HEK293 (cell line): ENCODE measurements around the gene DLGAP4.

Source experiments
- MEIS1 ChIP-seq: sonication (generic); formaldehyde crosslinking; IDR thresholded peaks from 2 replicates; pipeline ENCODE4 v1.8.1; 2022; ENCODE audit warnings: missing genetic modification reagents, mild to moderate bottlenecking, borderline replicate concordance
- SCRT1 ChIP-seq: fragments of 450-650 bp; formaldehyde crosslinking; IDR thresholded peaks from 2 replicates; pipeline ENCODE4 v1.5.1; 2016; ENCODE audit warnings: missing biosample characterization, missing genetic modification characterization, borderline replicate concordance
- YY1 ChIP-seq: fragments of 450-650 bp; formaldehyde crosslinking; IDR thresholded peaks from 2 replicates; pipeline ENCODE4 v1.5.1; 2018; ENCODE audit warnings: missing biosample characterization, missing genetic modification characterization
- ZBTB48 ChIP-seq: fragments of 450-650 bp; formaldehyde crosslinking; IDR thresholded peaks from 2 replicates; pipeline ENCODE4 v1.5.1; 2016; ENCODE audit warnings: missing biosample characterization, missing genetic modification characterization
- ZBTB8A ChIP-seq: fragments of 450-650 bp; formaldehyde crosslinking; IDR thresholded peaks from 2 replicates; pipeline ENCODE4 v1.5.1; 2016; ENCODE audit warnings: missing biosample characterization, missing genetic modification characterization
- ZNF16 ChIP-seq: fragments of 450-650 bp; formaldehyde crosslinking; IDR thresholded peaks from 2 replicates; pipeline ENCODE4 v1.5.1; 2016; ENCODE audit warnings: low read depth, missing biosample characterization, missing genetic modification characterization
- ZNF19 ChIP-seq: fragments of 450-650 bp; formaldehyde crosslinking; IDR thresholded peaks from 2 replicates; pipeline ENCODE4; 2016; ENCODE audit warnings: missing biosample characterization, missing genetic modification characterization, low read depth
- ZNF202 ChIP-seq: fragments of 450-650 bp; formaldehyde crosslinking; IDR thresholded peaks from 2 replicates; pipeline ENCODE4 v1.5.1; 2016; ENCODE audit warnings: missing biosample characterization, missing genetic modification characterization, borderline replicate concordance
- ZNF23 ChIP-seq: fragments of 450-650 bp; formaldehyde crosslinking; IDR thresholded peaks from 2 replicates; pipeline ENCODE4 v1.5.1; 2016; ENCODE audit warnings: missing biosample characterization, missing genetic modification characterization, borderline replicate concordance
- ZNF433 ChIP-seq: fragments of 450-650 bp; formaldehyde crosslinking; IDR thresholded peaks from 2 replicates; pipeline ENCODE4 v1.5.1; 2016; ENCODE audit warnings: missing biosample characterization, missing genetic modification characterization, low read depth
- ZNF529 ChIP-seq: fragments of 450-650 bp; formaldehyde crosslinking; IDR thresholded peaks from 2 replicates; pipeline ENCODE4 v1.5.1; 2017; ENCODE audit warnings: missing genetic modification characterization, missing biosample characterization; ENCODE audit not compliant: insufficient replicate concordance
- ZNF571 ChIP-seq: fragments of 450-650 bp; formaldehyde crosslinking; IDR thresholded peaks from 2 replicates; pipeline ENCODE4 v1.5.0; 2017; ENCODE audit warnings: missing biosample characterization, missing genetic modification characterization
- ZNF658 ChIP-seq: fragments of 450-650 bp; formaldehyde crosslinking; IDR thresholded peaks from 2 replicates; pipeline ENCODE4; 2016; ENCODE audit warnings: missing biosample characterization, missing genetic modification characterization
- ZNF747 ChIP-seq: fragments of 450-650 bp; formaldehyde crosslinking; IDR thresholded peaks from 2 replicates; pipeline ENCODE4 v1.5.1; 2016; ENCODE audit warnings: missing biosample characterization, missing genetic modification characterization
- ZNF792 ChIP-seq: fragments of 450-650 bp; formaldehyde crosslinking; IDR thresholded peaks from 2 replicates; pipeline ENCODE4 v1.5.1; 2016; ENCODE audit warnings: missing biosample characterization, missing genetic modification characterization
- TF ChIP-seq, protein P1 (sequence below): fragments of 450-650 bp; formaldehyde crosslinking; IDR thresholded peaks from 2 replicates; pipeline ENCODE4; 2016; ENCODE audit warnings: missing biosample characterization, missing genetic modification characterization
- TF ChIP-seq, protein P2 (sequence below): fragments of 450-650 bp; formaldehyde crosslinking; IDR thresholded peaks from 2 replicates; pipeline ENCODE4 v1.5.1; 2017; ENCODE audit warnings: missing biosample characterization, missing genetic modification characterization
- TF ChIP-seq, protein P3 (sequence below): fragments of 450-650 bp; formaldehyde crosslinking; IDR thresholded peaks from 2 replicates; pipeline ENCODE4 v1.5.1; 2016; ENCODE audit warnings: missing biosample characterization, missing genetic modification characterization, borderline replicate concordance
- TF ChIP-seq, protein P4 (sequence below): fragments of 450-650 bp; formaldehyde crosslinking; IDR thresholded peaks from 2 replicates; pipeline ENCODE4 v1.5.1; 2016; ENCODE audit warnings: missing biosample characterization, missing genetic modification characterization
- TF ChIP-seq, protein P5 (sequence below): fragments of 450-650 bp; IDR thresholded peaks from 2 replicates; pipeline ENCODE4 v1.5.1; 2018; ENCODE audit warnings: missing biosample characterization, missing genetic modification characterization
- TF ChIP-seq, protein P6 (sequence below): IDR thresholded peaks from 2 replicates; pipeline ENCODE4 v1.6.1; 2011; ENCODE audit warnings: mild to moderate bottlenecking, low read depth, low read length, borderline replicate concordance
- TF ChIP-seq, protein P7 (sequence below): fragments of 450-650 bp; formaldehyde crosslinking; IDR thresholded peaks from 2 replicates; pipeline ENCODE4 v1.5.1; 2016; ENCODE audit warnings: missing biosample characterization, missing genetic modification characterization

The DLGAP4 gene

DNA sequence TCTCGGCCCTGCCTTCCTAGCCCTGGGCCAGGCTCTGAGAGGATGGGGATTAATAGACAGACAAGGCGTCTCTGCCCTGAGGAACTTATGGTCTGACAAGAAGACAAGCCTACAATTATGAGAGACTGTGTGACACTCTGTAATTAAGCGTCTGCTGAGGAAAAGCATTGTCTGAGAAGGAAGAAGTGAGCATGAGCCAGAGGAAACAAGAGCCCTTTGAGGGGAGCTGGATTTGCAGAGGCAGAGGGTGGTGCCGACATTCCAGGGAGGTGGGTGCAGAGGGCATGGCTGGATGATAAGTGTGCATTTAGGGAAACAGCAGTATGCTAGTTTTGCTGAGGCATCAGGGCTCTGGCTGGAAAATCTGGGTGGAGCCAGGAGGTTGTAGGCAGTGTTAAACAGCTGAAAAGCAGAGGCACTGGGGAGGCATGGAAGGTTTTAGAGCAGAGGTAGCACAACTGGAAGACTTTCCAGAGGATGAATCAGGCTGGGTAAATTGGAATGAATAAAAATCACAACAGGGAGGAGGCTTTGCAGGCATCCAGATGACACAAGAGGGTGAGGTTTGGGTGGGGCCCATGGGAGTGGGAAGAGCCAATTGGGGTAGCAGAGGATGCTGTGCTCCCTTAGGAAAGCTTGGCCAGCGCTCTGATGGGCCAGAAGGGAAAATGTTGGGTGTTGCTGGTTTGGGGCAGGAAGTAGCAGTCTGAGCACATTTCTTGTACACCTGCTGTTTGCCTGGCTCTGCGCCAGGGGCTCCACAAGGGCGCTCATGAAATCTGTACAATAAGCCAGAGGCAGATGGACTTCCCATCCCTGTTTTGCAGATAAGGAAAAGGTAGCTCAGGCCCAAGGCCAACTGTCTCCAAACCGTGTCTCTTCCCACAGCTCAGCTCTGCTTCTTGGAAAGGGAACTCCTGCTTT, 161.2 kb downstream of the DLGAP4 start (continued):
- TF ChIP-seq, protein P1, sequence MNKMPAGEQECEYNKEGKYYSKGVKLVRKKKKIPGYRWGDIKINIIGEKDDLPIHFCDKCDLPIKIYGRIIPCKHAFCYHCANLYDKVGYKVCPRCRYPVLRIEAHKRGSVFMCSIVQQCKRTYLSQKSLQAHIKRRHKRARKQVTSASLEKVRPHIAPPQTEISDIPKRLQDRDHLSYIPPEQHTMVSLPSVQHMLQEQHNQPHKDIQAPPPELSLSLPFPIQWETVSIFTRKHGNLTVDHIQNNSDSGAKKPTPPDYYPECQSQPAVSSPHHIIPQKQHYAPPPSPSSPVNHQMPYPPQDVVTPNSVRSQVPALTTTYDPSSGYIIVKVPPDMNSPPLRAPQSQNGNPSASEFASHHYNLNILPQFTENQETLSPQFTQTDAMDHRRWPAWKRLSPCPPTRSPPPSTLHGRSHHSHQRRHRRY (tag by site-specific recombination): no peak
- no peak for TF ChIP-seq YY1 (tag by site-specific recombination)
- no peak for TF ChIP-seq ZNF658
- TF ChIP-seq, protein P2, sequence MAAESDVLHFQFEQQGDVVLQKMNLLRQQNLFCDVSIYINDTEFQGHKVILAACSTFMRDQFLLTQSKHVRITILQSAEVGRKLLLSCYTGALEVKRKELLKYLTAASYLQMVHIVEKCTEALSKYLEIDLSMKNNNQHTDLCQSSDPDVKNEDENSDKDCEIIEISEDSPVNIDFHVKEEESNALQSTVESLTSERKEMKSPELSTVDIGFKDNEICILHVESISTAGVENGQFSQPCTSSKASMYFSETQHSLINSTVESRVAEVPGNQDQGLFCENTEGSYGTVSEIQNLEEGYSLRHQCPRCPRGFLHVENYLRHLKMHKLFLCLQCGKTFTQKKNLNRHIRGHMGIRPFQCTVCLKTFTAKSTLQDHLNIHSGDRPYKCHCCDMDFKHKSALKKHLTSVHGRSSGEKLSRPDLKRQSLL (tag by site-specific recombination): no peak
- TF ChIP-seq, protein P3, sequence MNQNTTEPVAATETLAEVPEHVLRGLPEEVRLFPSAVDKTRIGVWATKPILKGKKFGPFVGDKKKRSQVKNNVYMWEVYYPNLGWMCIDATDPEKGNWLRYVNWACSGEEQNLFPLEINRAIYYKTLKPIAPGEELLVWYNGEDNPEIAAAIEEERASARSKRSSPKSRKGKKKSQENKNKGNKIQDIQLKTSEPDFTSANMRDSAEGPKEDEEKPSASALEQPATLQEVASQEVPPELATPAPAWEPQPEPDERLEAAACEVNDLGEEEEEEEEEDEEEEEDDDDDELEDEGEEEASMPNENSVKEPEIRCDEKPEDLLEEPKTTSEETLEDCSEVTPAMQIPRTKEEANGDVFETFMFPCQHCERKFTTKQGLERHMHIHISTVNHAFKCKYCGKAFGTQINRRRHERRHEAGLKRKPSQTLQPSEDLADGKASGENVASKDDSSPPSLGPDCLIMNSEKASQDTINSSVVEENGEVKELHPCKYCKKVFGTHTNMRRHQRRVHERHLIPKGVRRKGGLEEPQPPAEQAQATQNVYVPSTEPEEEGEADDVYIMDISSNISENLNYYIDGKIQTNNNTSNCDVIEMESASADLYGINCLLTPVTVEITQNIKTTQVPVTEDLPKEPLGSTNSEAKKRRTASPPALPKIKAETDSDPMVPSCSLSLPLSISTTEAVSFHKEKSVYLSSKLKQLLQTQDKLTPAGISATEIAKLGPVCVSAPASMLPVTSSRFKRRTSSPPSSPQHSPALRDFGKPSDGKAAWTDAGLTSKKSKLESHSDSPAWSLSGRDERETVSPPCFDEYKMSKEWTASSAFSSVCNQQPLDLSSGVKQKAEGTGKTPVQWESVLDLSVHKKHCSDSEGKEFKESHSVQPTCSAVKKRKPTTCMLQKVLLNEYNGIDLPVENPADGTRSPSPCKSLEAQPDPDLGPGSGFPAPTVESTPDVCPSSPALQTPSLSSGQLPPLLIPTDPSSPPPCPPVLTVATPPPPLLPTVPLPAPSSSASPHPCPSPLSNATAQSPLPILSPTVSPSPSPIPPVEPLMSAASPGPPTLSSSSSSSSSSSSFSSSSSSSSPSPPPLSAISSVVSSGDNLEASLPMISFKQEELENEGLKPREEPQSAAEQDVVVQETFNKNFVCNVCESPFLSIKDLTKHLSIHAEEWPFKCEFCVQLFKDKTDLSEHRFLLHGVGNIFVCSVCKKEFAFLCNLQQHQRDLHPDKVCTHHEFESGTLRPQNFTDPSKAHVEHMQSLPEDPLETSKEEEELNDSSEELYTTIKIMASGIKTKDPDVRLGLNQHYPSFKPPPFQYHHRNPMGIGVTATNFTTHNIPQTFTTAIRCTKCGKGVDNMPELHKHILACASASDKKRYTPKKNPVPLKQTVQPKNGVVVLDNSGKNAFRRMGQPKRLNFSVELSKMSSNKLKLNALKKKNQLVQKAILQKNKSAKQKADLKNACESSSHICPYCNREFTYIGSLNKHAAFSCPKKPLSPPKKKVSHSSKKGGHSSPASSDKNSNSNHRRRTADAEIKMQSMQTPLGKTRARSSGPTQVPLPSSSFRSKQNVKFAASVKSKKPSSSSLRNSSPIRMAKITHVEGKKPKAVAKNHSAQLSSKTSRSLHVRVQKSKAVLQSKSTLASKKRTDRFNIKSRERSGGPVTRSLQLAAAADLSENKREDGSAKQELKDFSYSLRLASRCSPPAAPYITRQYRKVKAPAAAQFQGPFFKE: no peak
- TF ChIP-seq SCRT1 (tag by site-specific recombination): no peak
- TF ChIP-seq, protein P4, sequence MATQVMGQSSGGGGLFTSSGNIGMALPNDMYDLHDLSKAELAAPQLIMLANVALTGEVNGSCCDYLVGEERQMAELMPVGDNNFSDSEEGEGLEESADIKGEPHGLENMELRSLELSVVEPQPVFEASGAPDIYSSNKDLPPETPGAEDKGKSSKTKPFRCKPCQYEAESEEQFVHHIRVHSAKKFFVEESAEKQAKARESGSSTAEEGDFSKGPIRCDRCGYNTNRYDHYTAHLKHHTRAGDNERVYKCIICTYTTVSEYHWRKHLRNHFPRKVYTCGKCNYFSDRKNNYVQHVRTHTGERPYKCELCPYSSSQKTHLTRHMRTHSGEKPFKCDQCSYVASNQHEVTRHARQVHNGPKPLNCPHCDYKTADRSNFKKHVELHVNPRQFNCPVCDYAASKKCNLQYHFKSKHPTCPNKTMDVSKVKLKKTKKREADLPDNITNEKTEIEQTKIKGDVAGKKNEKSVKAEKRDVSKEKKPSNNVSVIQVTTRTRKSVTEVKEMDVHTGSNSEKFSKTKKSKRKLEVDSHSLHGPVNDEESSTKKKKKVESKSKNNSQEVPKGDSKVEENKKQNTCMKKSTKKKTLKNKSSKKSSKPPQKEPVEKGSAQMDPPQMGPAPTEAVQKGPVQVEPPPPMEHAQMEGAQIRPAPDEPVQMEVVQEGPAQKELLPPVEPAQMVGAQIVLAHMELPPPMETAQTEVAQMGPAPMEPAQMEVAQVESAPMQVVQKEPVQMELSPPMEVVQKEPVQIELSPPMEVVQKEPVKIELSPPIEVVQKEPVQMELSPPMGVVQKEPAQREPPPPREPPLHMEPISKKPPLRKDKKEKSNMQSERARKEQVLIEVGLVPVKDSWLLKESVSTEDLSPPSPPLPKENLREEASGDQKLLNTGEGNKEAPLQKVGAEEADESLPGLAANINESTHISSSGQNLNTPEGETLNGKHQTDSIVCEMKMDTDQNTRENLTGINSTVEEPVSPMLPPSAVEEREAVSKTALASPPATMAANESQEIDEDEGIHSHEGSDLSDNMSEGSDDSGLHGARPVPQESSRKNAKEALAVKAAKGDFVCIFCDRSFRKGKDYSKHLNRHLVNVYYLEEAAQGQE (tag by site-specific recombination): no peak
- TF ChIP-seq ZNF202 (tag by site-specific recombination): no peak
- TF ChIP-seq ZNF792 (tag by site-specific recombination): no peak
- TF ChIP-seq ZBTB48: 0 out of 2 replicates have a peak, but pooled peaks have one; percentile 21
- TF ChIP-seq, protein P5, sequence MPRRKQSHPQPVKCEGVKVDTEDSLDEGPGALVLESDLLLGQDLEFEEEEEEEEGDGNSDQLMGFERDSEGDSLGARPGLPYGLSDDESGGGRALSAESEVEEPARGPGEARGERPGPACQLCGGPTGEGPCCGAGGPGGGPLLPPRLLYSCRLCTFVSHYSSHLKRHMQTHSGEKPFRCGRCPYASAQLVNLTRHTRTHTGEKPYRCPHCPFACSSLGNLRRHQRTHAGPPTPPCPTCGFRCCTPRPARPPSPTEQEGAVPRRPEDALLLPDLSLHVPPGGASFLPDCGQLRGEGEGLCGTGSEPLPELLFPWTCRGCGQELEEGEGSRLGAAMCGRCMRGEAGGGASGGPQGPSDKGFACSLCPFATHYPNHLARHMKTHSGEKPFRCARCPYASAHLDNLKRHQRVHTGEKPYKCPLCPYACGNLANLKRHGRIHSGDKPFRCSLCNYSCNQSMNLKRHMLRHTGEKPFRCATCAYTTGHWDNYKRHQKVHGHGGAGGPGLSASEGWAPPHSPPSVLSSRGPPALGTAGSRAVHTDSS: no peak
- peak; percentile 98 for TF ChIP-seq ZNF16
- TF ChIP-seq ZNF747: no peak
- TF ChIP-seq, protein P6, sequence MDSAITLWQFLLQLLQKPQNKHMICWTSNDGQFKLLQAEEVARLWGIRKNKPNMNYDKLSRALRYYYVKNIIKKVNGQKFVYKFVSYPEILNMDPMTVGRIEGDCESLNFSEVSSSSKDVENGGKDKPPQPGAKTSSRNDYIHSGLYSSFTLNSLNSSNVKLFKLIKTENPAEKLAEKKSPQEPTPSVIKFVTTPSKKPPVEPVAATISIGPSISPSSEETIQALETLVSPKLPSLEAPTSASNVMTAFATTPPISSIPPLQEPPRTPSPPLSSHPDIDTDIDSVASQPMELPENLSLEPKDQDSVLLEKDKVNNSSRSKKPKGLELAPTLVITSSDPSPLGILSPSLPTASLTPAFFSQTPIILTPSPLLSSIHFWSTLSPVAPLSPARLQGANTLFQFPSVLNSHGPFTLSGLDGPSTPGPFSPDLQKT: no peak
- no peak for TF ChIP-seq ZNF19
- TF ChIP-seq ZNF433 (tag by site-specific recombination): no peak
- TF ChIP-seq, protein P7, sequence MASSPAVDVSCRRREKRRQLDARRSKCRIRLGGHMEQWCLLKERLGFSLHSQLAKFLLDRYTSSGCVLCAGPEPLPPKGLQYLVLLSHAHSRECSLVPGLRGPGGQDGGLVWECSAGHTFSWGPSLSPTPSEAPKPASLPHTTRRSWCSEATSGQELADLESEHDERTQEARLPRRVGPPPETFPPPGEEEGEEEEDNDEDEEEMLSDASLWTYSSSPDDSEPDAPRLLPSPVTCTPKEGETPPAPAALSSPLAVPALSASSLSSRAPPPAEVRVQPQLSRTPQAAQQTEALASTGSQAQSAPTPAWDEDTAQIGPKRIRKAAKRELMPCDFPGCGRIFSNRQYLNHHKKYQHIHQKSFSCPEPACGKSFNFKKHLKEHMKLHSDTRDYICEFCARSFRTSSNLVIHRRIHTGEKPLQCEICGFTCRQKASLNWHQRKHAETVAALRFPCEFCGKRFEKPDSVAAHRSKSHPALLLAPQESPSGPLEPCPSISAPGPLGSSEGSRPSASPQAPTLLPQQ (tag by site-specific recombination): peak; percentile 93
- TF ChIP-seq ZBTB8A (tag by site-specific recombination): 0 out of 2 replicates have a peak, but pooled peaks have one; percentile 30
- no peak for TF ChIP-seq ZNF571 (tag by site-specific recombination)
- TF ChIP-seq MEIS1 (CRISPR knock-in tag): no peak
- TF ChIP-seq ZNF23 (tag by site-specific recombination): no peak
- no peak for TF ChIP-seq ZNF529
